ENCODE data around the gene RASL10B.

GRCh38 chr17:35715416-35715815 lies 16.0 kb upstream of the RASL10B start:
- TF ChIP-seq CTCF (conservative IDR thresholded peaks at IDR 0.05; ENCODE audit: low read length): no peak
- TF ChIP-seq EZH2phosphoT487 (IDR thresholded peaks at IDR 0.05; ENCODE audit: borderline replicate concordance): no peak
